ENCODE results near the gene MRPL20. TPM values are rescaled to one million over a fixed set of nuclear protein-coding genes. Genes with fewer than 3 reads are reported as not detected.

The MRPL20 gene
- polyA plus RNA-seq, 1 of the 3 experiments (the other 2 are of a cell fraction): 210 TPM

DNA sequence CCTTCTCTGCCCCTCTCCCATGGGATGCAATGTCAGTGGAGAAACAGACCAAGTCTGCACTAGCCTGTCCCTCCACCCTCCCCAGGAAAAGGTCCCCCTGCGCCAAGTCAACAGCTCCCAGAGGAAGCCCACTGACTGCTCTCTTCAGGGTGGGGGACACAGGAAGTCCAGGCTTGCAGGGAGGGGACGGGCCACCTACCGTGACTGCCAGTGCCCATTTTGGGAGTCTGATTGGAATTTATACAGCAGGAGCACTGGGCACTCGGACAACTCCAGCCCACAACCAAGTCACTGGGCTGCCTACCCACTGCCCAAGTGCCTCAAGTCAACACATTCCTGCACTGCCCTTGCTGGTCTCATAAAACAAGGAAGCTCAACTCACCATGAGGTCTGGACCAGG, 14.1 kb downstream of the MRPL20 start:
- H3K27me3 ChIP-seq (ENCODE audit: insufficient read depth): no peaks in the 10 kb centered on the region
- no peak overlapping the region for H3K9ac ChIP-seq
- H3K9me3 ChIP-seq: no peaks in the 10 kb centered on the region
- H3K79me2 ChIP-seq (ENCODE audit: insufficient read depth): peaks cover 69% of the 10 kb centered on the region
- H3K4me1 ChIP-seq (ENCODE audit: control insufficient read depth in 1 of 2, insufficient read depth in 2 of 2, low read depth in 1 of 2, low read length in 1 of 2): peaks cover 4 to 6% of the 10 kb centered on the region in 2 experiments; a peak in 1 of 4 replicates
- no peak overlapping the region for H3K27ac ChIP-seq (ENCODE audit: low read depth in 2 of 2, low read length in 1 of 2)
- ChIA-PET POLR2A (no interaction called here), CTCF (interaction anchor here (1.5 kb wide), 1 partner anchor 15 kb away, joined by 3 read pairs; no protein-coding TSS in a partner anchor)
- no peaks in the 10 kb centered on the region for H3F3A ChIP-seq (replicated peaks; ENCODE audit: insufficient read depth)
- 86% methylated on average over 4 of the region's 4 CpGs for WGBS (ENCODE audit: low lambda C conversion rate)
- TF ChIP-seq CHD2 (IDR thresholded peaks at IDR 0.05; ENCODE audit: low read length, partially characterized antibody): no peak
- H3K4me2 ChIP-seq: no peak overlapping the region
- H3K36me3 ChIP-seq (replicated peaks in 1 of 2; ENCODE audit: control insufficient read depth in 1 of 2, insufficient read depth in 2 of 2, low read length in 1 of 2): peaks cover 54 to 64% of the 10 kb centered on the region in 2 experiments
- H3K9me2 ChIP-seq: no peaks in the 10 kb centered on the region
- no peak overlapping the region for H2AFZ ChIP-seq (ENCODE audit: low read depth)
- peak; percentile 6 for DNase-seq
- H3K4me3 ChIP-seq (ENCODE audit: low read depth in 2 of 2, low read length in 1 of 2): no peak overlapping the region
- 0 out of 2 replicates have a peak, but pooled peaks cover 4% of the 10 kb centered on the region for H4K20me1 ChIP-seq (ENCODE audit: insufficient read depth)

DNA sequence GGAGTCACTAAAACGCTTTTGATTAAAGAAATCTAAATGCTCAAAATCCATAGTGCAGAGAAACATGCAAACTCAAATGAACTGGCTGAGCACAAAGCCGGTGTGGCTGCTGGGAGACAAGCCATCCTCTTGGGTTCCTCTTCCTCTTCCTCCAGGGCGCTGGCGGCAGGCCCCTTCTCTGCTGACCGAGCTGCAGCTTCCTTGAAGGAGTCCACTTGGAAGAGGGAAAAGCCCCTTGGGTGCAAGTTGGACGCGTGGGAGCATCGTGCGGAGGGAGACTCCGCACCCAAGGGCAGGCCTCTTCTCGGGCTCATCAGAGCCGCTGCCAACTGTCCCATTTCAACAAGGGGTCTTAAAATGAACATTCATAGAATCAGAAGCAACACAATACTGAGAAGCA, 15.9 kb downstream of the MRPL20 start:
- Histone ChIP-seq H3K4me2 (no peak overlapping the region), H3K4me3 (ENCODE audit: low read depth in 2 of 2, low read length in 1 of 2) (no peak overlapping the region), H3K4me1 (ENCODE audit: control insufficient read depth in 1 of 2, insufficient read depth in 2 of 2, low read depth in 1 of 2, low read length in 1 of 2) (no peaks in the 10 kb centered on the region), H3F3A (replicated peaks; ENCODE audit: insufficient read depth) (no peaks in the 10 kb centered on the region), H3K9ac (no peak overlapping the region), H3K27me3 (ENCODE audit: insufficient read depth) (no peaks in the 10 kb centered on the region), H3K9me3 (no peaks in the 10 kb centered on the region), H4K20me1 (ENCODE audit: insufficient read depth) (0 out of 2 replicates have a peak, but pooled peaks cover 4% of the 10 kb centered on the region), H3K79me2 (ENCODE audit: insufficient read depth) (peaks cover 51% of the 10 kb centered on the region), H3K9me2 (no peaks in the 10 kb centered on the region), H3K36me3 (replicated peaks in 1 of 2; ENCODE audit: control insufficient read depth in 1 of 2, insufficient read depth in 2 of 2, low read length in 1 of 2) (peaks cover 48 to 78% of the 10 kb centered on the region in 2 experiments), H2AFZ (ENCODE audit: low read depth) (no peak overlapping the region), H3K27ac (ENCODE audit: low read depth in 2 of 2, low read length in 1 of 2) (no peak overlapping the region)
- WGBS (ENCODE audit: low lambda C conversion rate): 90% methylated on average over 10 of the region's 12 CpGs
- POLR2A ChIA-PET: no interaction called here
- CTCF ChIA-PET: interaction anchor here (1.2 kb wide), 1 partner anchor 11 kb away, joined by 4 read pairs; no protein-coding TSS in a partner anchor
- TF ChIP-seq, protein P1, sequence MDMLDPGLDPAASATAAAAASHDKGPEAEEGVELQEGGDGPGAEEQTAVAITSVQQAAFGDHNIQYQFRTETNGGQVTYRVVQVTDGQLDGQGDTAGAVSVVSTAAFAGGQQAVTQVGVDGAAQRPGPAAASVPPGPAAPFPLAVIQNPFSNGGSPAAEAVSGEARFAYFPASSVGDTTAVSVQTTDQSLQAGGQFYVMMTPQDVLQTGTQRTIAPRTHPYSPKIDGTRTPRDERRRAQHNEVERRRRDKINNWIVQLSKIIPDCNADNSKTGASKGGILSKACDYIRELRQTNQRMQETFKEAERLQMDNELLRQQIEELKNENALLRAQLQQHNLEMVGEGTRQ (IDR thresholded peaks at IDR 0.05; ENCODE audit: borderline replicate concordance, low read depth, low read length): no peak
- TF ChIP-seq SIN3A (IDR thresholded peaks at IDR 0.05; ENCODE audit: borderline replicate concordance, low read depth, low read length) (no peak), RAD21 (IDR thresholded peaks at IDR 0.05; ENCODE audit: low read length) (no peak), NFIC (IDR thresholded peaks at IDR 0.05; ENCODE audit: borderline replicate concordance) (no peak), SMC3 (IDR thresholded peaks at IDR 0.05; ENCODE audit: low read depth, low read length) (no peak), RFX5 (IDR thresholded peaks at IDR 0.05; ENCODE audit: low read length) (no peak), POLR2AphosphoS5 (IDR thresholded peaks at IDR 0.05; ENCODE audit: low read depth, low read length) (no peak), RCOR1 (IDR thresholded peaks at IDR 0.05; ENCODE audit: low read length) (no peak), YY1 (IDR thresholded peaks at IDR 0.05; ENCODE audit: low read depth) (no peak), GATA2 (CRISPR knock-in tag; IDR thresholded peaks at IDR 0.05) (no peak), FOXJ3 (CRISPR knock-in tag; IDR thresholded peaks at IDR 0.05) (no peak), TAF1 (IDR thresholded peaks at IDR 0.05; ENCODE audit: borderline replicate concordance, low read depth, low read length) (no peak), FOSL2 (IDR thresholded peaks at IDR 0.05; ENCODE audit: borderline replicate concordance, low read depth) (no peak), JUND (IDR thresholded peaks at IDR 0.05) (no peak), MXI1 (IDR thresholded peaks at IDR 0.05; ENCODE audit: low read depth, low read length) (no peak), FOXM1 (IDR thresholded peaks at IDR 0.05; ENCODE audit: low read depth) (no peak)
- TF ChIP-seq, protein P2, sequence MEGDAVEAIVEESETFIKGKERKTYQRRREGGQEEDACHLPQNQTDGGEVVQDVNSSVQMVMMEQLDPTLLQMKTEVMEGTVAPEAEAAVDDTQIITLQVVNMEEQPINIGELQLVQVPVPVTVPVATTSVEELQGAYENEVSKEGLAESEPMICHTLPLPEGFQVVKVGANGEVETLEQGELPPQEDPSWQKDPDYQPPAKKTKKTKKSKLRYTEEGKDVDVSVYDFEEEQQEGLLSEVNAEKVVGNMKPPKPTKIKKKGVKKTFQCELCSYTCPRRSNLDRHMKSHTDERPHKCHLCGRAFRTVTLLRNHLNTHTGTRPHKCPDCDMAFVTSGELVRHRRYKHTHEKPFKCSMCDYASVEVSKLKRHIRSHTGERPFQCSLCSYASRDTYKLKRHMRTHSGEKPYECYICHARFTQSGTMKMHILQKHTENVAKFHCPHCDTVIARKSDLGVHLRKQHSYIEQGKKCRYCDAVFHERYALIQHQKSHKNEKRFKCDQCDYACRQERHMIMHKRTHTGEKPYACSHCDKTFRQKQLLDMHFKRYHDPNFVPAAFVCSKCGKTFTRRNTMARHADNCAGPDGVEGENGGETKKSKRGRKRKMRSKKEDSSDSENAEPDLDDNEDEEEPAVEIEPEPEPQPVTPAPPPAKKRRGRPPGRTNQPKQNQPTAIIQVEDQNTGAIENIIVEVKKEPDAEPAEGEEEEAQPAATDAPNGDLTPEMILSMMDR (IDR thresholded peaks at IDR 0.05): no peak
- TF ChIP-seq, protein P3, sequence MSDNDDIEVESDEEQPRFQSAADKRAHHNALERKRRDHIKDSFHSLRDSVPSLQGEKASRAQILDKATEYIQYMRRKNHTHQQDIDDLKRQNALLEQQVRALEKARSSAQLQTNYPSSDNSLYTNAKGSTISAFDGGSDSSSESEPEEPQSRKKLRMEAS (IDR thresholded peaks at IDR 0.05; ENCODE audit: low read depth): no peak
- no peak for DNase-seq

Data from SK-N-SH (cell line).